Fibroblast of the aortic adventitia (primary cell): ENCODE data around the gene SLC1A2. TPM values are rescaled to one million over a fixed set of nuclear protein-coding genes. Genes with fewer than 3 reads are reported as not detected.

Source experiments
- DNase-seq: peaks from one replicate; pipeline ENCODE4 v3.0.0-alpha.2; 2010; ENCODE audit warnings: low read depth
- H3K4me3 ChIP-seq: 2 replicates; pipeline ENCODE4 v1.5.1; 2011; ENCODE audit warnings: low read depth, mild to moderate bottlenecking, control low read depth, low read length, moderate library complexity
- total RNA-seq: library from RNA; depleted of rRNA; stranded (reverse); fragments of >200 nt; gene quantifications from 2 replicates; pipeline ENCODE4 v1.2.3, GENCODE V29; 2012; ENCODE audit warnings: low replicate concordance
- TF ChIP-seq, protein P1 (sequence below): IDR thresholded peaks from 2 replicates; pipeline ENCODE4 v1.5.1; 2011; ENCODE audit warnings: mild to moderate bottlenecking, low read length, control low read depth, inconsistent platforms; ENCODE audit not compliant: insufficient read depth

Gene SLC1A2
- total RNA-seq, 1 donor: 23.6 TPM

DNA sequence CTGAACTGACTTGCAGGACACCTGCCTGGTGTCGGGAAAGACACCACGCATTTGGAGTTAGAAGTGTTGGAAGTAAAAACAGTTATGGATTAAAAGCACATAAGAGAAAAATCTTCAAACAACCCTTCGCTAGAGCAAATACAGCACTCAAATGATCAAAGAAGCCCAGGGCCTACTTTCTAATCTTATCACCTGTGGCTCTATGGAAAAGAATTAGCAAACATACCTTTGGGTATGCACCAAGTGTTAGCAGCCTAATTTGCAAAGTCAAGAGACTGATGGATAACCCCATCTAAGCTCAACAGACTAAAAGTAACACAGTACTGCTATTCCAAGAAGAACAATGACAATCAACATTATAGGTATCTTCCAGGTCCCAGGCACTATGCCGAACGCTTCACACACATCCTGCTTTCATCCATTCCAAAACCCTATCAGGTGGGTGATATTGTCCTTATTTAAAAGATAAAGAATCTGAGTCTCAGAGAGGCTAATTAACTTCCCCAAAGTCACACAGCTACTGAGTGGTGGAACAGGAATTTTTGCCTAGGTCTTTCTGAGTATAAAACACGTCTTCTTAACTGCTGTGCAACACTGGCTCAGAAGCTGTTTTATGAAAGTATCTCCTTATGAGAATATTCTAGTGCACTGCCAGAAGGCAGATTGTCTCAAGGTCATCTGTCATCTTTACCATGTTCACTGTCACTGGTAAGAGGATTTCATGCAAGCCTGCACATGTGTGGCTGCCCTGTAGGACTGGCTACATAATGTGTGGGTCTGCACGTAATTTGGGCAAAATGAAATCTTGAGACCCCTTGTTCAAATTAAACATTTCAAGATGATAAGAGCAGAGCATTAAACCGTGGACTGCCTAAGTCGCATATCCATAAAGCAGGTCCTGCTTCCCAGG, 16.4 kb downstream of the SLC1A2 start:
- no peak for DNase-seq
- H3K4me3 ChIP-seq: no peak overlapping the region
- TF ChIP-seq, protein P1, sequence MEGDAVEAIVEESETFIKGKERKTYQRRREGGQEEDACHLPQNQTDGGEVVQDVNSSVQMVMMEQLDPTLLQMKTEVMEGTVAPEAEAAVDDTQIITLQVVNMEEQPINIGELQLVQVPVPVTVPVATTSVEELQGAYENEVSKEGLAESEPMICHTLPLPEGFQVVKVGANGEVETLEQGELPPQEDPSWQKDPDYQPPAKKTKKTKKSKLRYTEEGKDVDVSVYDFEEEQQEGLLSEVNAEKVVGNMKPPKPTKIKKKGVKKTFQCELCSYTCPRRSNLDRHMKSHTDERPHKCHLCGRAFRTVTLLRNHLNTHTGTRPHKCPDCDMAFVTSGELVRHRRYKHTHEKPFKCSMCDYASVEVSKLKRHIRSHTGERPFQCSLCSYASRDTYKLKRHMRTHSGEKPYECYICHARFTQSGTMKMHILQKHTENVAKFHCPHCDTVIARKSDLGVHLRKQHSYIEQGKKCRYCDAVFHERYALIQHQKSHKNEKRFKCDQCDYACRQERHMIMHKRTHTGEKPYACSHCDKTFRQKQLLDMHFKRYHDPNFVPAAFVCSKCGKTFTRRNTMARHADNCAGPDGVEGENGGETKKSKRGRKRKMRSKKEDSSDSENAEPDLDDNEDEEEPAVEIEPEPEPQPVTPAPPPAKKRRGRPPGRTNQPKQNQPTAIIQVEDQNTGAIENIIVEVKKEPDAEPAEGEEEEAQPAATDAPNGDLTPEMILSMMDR: no peak

- DNase-seq: peak; percentile 22
Measured at GRCh38 chr11:35398881-35399280, 20.5 kb downstream of the SLC1A2 start.

DNA sequence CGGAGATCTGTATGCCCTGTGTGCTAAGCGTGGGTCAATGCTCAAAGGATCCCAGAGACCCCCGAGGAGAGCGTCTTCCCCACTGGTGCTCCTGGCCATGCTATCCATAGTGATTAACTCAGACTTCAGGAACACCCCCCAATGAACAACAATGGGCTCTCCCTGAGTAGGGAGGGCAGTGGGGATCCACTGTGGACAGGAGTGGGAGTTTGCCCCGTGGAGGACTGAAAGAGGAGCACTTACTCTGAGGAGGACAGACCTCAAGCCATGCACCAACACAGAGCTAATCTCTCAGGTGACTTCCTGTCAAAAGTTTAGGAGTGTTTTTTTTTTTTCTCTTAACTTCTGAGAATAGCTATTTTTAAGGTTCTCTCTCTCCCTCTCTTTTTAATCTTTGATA, 24.4 kb downstream of the SLC1A2 start:
- TF ChIP-seq, protein P1: no peak
- DNase-seq: no peak
- no peak overlapping the region for H3K4me3 ChIP-seq

More at GRCh38 chr11:35398881-35399280, 20.5 kb downstream of the SLC1A2 start:
- H3K4me3 ChIP-seq: no peak overlapping the region
- TF ChIP-seq, protein P1: no peak

- H3K4me3 ChIP-seq: no peak overlapping the region
- DNase-seq: no peak
- TF ChIP-seq, protein P1: no peak
Measured at GRCh38 chr11:35393098-35393497, 26.3 kb downstream of the SLC1A2 start.

GRCh38 chr11:35391922-35392688, 27.3 kb downstream of the SLC1A2 start:
- DNase-seq: peak; percentile 84
- TF ChIP-seq, protein P1: peak; percentile 78
- H3K4me3 ChIP-seq: no peak overlapping the region

GRCh38 chr11:35390737-35391682, 28.3 kb downstream of the SLC1A2 start:
- no peak overlapping the region for H3K4me3 ChIP-seq
- DNase-seq: peak; percentile 72
- TF ChIP-seq, protein P1: no peak
